ENCODE data around the gene TTLL10. TPM values are rescaled to one million over a fixed set of nuclear protein-coding genes. Genes with fewer than 3 reads are reported as not detected.

TTLL10 gene
- total and polyA plus RNA-seq, 10 donors: 0.02 to 0.34 (median 0.10) TPM; not detected in 6

- DNase-seq: no peak
- peaks cover 35 to 75% (median 52%) of the 10 kb centered on the region in 6 donors for H3K4me1 ChIP-seq
- H3K9me3 ChIP-seq: no peaks in the 10 kb centered on the region
- peak overlapping the region in 4 of 8 donors; percentile 32 to 68 (median 42) for H3K4me3 ChIP-seq
- WGBS, 5 donors: 78 to 93% (median 87%) methylated on average over 7 to 19 of the region's 19 CpGs
- peak overlapping the region in 2 of 8 donors; percentile 53 to 70 for H3K27ac ChIP-seq
- intact Hi-C loops (cut with DNase I; ENCODE audit: low total_unique reads): no loop called here
- TF ChIP-seq POLR2A (IDR thresholded peaks at IDR 0.05) (no peak), POLR2AphosphoS5 (IDR thresholded peaks at IDR 0.05) (no peak), CTCF (IDR thresholded peaks at IDR 0.05 in 8 of 11, conservative IDR thresholded peaks at IDR 0.05 in 3 of 11) (no peak)
- no peaks in the 10 kb centered on the region for H3K36me3 ChIP-seq
- H3K27me3 ChIP-seq (replicated peaks in 1 of 7): peaks cover 0 to 85% (median 34%) of the 10 kb centered on the region in 7 donors
Observed at GRCh38 chr1:1204998-1205768, 31.5 kb downstream of the TTLL10 start.

- Histone ChIP-seq H3K4me1 (peaks cover 32 to 74% (median 45%) of the 10 kb centered on the region in 6 donors), H3K9me3 (no peaks in the 10 kb centered on the region), H3K36me3 (peaks cover 0 to under 1% (median 0%) of the 10 kb centered on the region in 6 donors), H3K27ac (peak overlapping the region in 3 of 8 donors; percentile 14 to 70 (median 53)), H3K4me3 (peak overlapping the region; percentile 12 to 68 (median 30)), H3K27me3 (replicated peaks in 1 of 7) (peaks cover 0 to 83% (median 34%) of the 10 kb centered on the region in 7 donors)
- TF ChIP-seq POLR2A (IDR thresholded peaks at IDR 0.05): no peak
- no peak for TF ChIP-seq POLR2AphosphoS5 (IDR thresholded peaks at IDR 0.05)
- TF ChIP-seq CTCF (IDR thresholded peaks at IDR 0.05 in 8 of 11, conservative IDR thresholded peaks at IDR 0.05 in 3 of 11): no peak
- WGBS, 5 donors: 6 to 25% (median 19%) methylated on average over 12 to 31 of the region's 31 CpGs
- DNase-seq: peak; percentile 76
- intact Hi-C loops (cut with DNase I; ENCODE audit: low total_unique reads): no loop called here
Observed at GRCh38 chr1:1205769-1206375, 32.2 kb downstream of the TTLL10 start.

GRCh38 chr1:1206376-1206965, 32.8 kb downstream of the TTLL10 start, which contains the start of gene TNFRSF18:
Gene TNFRSF18, minus strand, starts transcription at chr1:1206592. Its CDS starts 21 bp downstream, at chr1:1206571.
- peak; percentile 81 for DNase-seq
- no peaks in the 10 kb centered on the region for H3K9me3 ChIP-seq
- TF ChIP-seq POLR2AphosphoS5 (IDR thresholded peaks at IDR 0.05) (peak in 1 of 3 donors; percentile 18), CTCF (IDR thresholded peaks at IDR 0.05 in 8 of 11, conservative IDR thresholded peaks at IDR 0.05 in 3 of 11) (peak in 1 of 11 experiments; percentile 28), POLR2A (IDR thresholded peaks at IDR 0.05) (no peak)
- H3K4me3 ChIP-seq: peak within 1 kb of the TSS; percentile 12 to 68 (median 30)
- H3K4me1 ChIP-seq: peaks cover 32 to 74% (median 46%) of the 10 kb centered on the region in 6 donors
- peaks cover 0 to 79% (median 28%) of the 10 kb centered on the region in 7 donors for H3K27me3 ChIP-seq (replicated peaks in 1 of 7)
- intact Hi-C loops (cut with DNase I; ENCODE audit: low total_unique reads): no loop called here
- H3K36me3 ChIP-seq: peaks cover 0 to 7% (median 0%) of the 10 kb centered on the region in 6 donors
- 2 to 5% (median 3%) methylated on average over 33 to 49 of the region's 49 CpGs for WGBS, 5 donors
- peak within 1 kb of the TSS in 3 of 8 donors; percentile 14 to 70 (median 53) for H3K27ac ChIP-seq

Measured in spleen (tissue), 11 donors.